Transverse colon (tissue), 4 donors: ENCODE data around the gene PGK1. TPM values are rescaled to one million over a fixed set of nuclear protein-coding genes. Genes with fewer than 3 reads are reported as not detected.
"Not testable (repeated sequence)": the region's sequence is repeated elsewhere in the genome, so short reads cannot be mapped to it uniquely, and the experiment has no call there.

ENCODE experiments used
- DNase-seq: peaks from one replicate; pipeline ENCODE4 v3.0.0-alpha.2; 2019
- H3K27ac ChIP-seq, 4 donors: fragments of 200-600 bp; sonication (generic); 2 replicates each; pipeline ENCODE4 v1.5.1; 2016 to 2018; ENCODE audit warnings: inconsistent platforms in 4 of 4
- H3K27me3 ChIP-seq: fragments of 200-600 bp; sonication (generic); 2 replicates; pipeline ENCODE4 v1.5.1; 2017; ENCODE audit warnings: inconsistent platforms
- H3K36me3 ChIP-seq, 4 donors: fragments of 200-600 bp; sonication (generic); 2 replicates each; pipeline ENCODE4 v1.5.1; 2017 to 2019; ENCODE audit warnings: inconsistent platforms in 4 of 4
- H3K4me1 ChIP-seq, 4 donors: fragments of 200-600 bp; sonication (generic); 2 replicates each; pipeline ENCODE4 v1.5.1; 2017 to 2020; ENCODE audit warnings: inconsistent platforms in 4 of 4
- H3K4me3 ChIP-seq, 4 donors: fragments of 200-600 bp; sonication (generic); 1 replicate in 1 of 4; 2 replicates in 3 of 4; pipeline versions ENCODE4 v1.5.1 to v1.6.1; 2017 to 2019; ENCODE audit warnings: inconsistent platforms in 4 of 4
- H3K9me3 ChIP-seq, 2 donors: fragments of 200-600 bp; sonication (generic); 2 replicates each; pipeline ENCODE4 v1.5.1; 2017 to 2019; ENCODE audit warnings: inconsistent platforms in 2 of 2
- EP300 ChIP-seq: sonication (generic); formaldehyde crosslinking; IDR thresholded peaks from one replicate; pipeline ENCODE4 v1.6.1; 2017; ENCODE audit warnings: antibody characterized with exemption, low read depth
- POLR2A ChIP-seq: fragments of 450-650 bp; IDR thresholded peaks from one replicate; pipeline ENCODE4 v1.6.1; 2016; ENCODE audit warnings: antibody characterized with exemption, mild to moderate bottlenecking, moderate library complexity
- POLR2AphosphoS5 ChIP-seq, 3 donors: sonication (generic); formaldehyde crosslinking; IDR thresholded peaks; one replicate each; pipeline ENCODE4 v1.6.1; 2016; ENCODE audit warnings: antibody characterized with exemption in 3 of 3
- WGBS, 2 donors: methylation state at CpG; one replicate each; pipeline ENCODE4 v1.1.5; 2018; ENCODE audit warnings: low coverage in 1 of 2; 5-methylcytosine and 5-hydroxymethylcytosine counted together
- in situ Hi-C, 4 donors: fragments of 200-750 bp; cut with MboI; loops; one replicate each; pipeline versions ENCODE4 v1.15.0 to v1.15.1; 2017; ENCODE audit warnings: low sequenced_read_pairs in 3 of 4, low pct_ligation_motif_present in 1 of 4, low pct_unique_long_range_greater_than_20kb in 1 of 4
- intact Hi-C: fragments of 100-400 bp; cut with DNase I; formaldehyde crosslinking; loops from one replicate; pipeline ENCODE4 v1.15.1; 2023; ENCODE audit warnings: low total_unique reads
- total RNA-seq, 4 donors: library from RNA; depleted of rRNA; stranded (reverse); fragments of >200 nt; gene quantifications; one replicate each; pipeline ENCODE4 v1.1.0, GENCODE V29; 2016
- TF ChIP-seq, protein P1 (sequence below), 5 experiments: fragments of 200-600 bp in 3 of 5; fragments of 450-650 bp in 2 of 5; sonication (generic) in 3 of 5; IDR thresholded peaks; 1 replicate in 2 of 5; 2 replicates in 3 of 5; pipeline ENCODE4 v1.5.1; 2016 to 2017; ENCODE audit warnings: antibody characterized with exemption in 5 of 5, inconsistent platforms in 3 of 5, mild to moderate bottlenecking in 2 of 5, moderate library complexity in 1 of 5

PGK1 gene
- total RNA-seq, 4 donors from 2014 or later = 35.6 to 207 (median 181) TPM

GRCh38 chrX:78071331-78071730 lies 32.7 kb upstream of the PGK1 start:
- TF ChIP-seq POLR2AphosphoS5 (IDR thresholded peaks at IDR 0.05) = no peak
- no peaks in the 10 kb centered on the region for H3K4me1 ChIP-seq
- no peak overlapping the region for H3K4me3 ChIP-seq
- no peaks in the 10 kb centered on the region for H3K27me3 ChIP-seq
- 73% methylated on average over 3 of the region's 3 CpGs; no CpG with 5 or more reads in 1 of the 2 donors for WGBS, 2 donors
- no peaks in the 10 kb centered on the region for H3K36me3 ChIP-seq
- in situ Hi-C loops = no loop called here
- no peak overlapping the region for H3K27ac ChIP-seq
- no peak for DNase-seq
- intact Hi-C loops = no loop called here
- H3K9me3 ChIP-seq = no peaks in the 10 kb centered on the region

GRCh38 chrX:78073147-78074077 lies 30.6 kb upstream of the PGK1 start:
- DNase-seq, H3K4me3 ChIP-seq, H3K4me1 ChIP-seq, in situ Hi-C loops, H3K27me3 ChIP-seq, intact Hi-C loops, H3K36me3 ChIP-seq, H3K9me3 ChIP-seq, H3K27ac ChIP-seq: not testable (repeated sequence)
- 86% methylated on average over 14 of the region's 14 CpGs; no CpG with 5 or more reads in 1 of the 2 donors for WGBS, 2 donors

DNA sequence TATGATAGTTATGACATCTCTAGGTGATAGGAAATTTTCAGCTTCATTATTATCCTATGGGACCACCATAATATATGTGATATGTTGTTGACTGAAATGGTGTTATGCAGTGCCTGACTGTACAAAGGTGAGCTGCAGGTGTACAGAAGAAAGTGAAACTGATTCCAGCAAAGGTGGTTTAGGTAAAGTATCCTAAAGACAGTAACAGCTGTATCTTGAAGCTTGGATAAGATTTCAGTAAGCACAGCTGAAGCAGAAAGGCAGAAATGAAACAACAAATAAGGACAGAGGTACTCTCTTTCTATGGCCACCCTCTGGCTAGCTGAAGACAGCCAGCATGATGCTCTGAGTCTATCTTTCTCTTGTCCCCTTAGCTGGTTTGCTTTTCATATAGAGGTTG lies 30.0 kb upstream of the PGK1 start:
- Histone ChIP-seq H3K4me1 (no peaks in the 10 kb centered on the region), H3K4me3 (no peak overlapping the region), H3K27me3 (no peaks in the 10 kb centered on the region), H3K27ac (no peak overlapping the region), H3K36me3 (no peaks in the 10 kb centered on the region), H3K9me3 (no peaks in the 10 kb centered on the region)
- TF ChIP-seq, protein P1, sequence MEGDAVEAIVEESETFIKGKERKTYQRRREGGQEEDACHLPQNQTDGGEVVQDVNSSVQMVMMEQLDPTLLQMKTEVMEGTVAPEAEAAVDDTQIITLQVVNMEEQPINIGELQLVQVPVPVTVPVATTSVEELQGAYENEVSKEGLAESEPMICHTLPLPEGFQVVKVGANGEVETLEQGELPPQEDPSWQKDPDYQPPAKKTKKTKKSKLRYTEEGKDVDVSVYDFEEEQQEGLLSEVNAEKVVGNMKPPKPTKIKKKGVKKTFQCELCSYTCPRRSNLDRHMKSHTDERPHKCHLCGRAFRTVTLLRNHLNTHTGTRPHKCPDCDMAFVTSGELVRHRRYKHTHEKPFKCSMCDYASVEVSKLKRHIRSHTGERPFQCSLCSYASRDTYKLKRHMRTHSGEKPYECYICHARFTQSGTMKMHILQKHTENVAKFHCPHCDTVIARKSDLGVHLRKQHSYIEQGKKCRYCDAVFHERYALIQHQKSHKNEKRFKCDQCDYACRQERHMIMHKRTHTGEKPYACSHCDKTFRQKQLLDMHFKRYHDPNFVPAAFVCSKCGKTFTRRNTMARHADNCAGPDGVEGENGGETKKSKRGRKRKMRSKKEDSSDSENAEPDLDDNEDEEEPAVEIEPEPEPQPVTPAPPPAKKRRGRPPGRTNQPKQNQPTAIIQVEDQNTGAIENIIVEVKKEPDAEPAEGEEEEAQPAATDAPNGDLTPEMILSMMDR (IDR thresholded peaks at IDR 0.05) = no peak
- no peak for TF ChIP-seq POLR2A
- no peak for DNase-seq
- intact Hi-C loops = no loop called here
- in situ Hi-C loops = no loop called here

GRCh38 chrX:78075787-78076389 lies 28.2 kb upstream of the PGK1 start:
- TF ChIP-seq POLR2A (no peak), EP300 (no peak), POLR2AphosphoS5 (IDR thresholded peaks at IDR 0.05) (no peak)
- TF ChIP-seq, protein P1 (IDR thresholded peaks at IDR 0.05) = no peak
- in situ Hi-C loops = no loop called here
- no peak for DNase-seq

DNA sequence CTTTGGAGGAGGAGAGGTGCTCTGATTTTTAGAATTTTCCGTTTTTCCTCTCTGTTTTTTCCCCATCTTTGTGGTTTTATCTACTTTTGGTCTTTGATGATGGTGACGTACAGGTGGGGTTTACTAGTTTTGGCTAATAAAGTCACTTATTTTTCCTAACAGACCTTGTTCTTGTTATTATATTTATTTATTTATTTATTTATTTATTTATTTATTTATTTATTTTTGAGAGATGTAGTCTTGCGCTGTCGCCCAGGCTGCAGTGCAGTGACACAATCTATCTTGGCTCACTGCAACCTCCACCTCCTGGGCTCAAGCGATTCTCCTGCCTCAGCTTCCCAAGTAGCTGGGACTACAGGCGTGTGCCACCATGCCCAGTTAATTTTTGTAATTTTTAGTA lies 22.6 kb upstream of the PGK1 start:
- H3K4me1 ChIP-seq, H3K27ac ChIP-seq, H3K9me3 ChIP-seq, intact Hi-C loops, H3K4me3 ChIP-seq, H3K27me3 ChIP-seq, DNase-seq, H3K36me3 ChIP-seq, in situ Hi-C loops: not testable (repeated sequence)
- WGBS, 2 donors = 89 to 100% methylated on average over 2 to 6 of the region's 6 CpGs

More at GRCh38 chrX:78075787-78076389, 28.2 kb upstream of the PGK1 start:
- Histone ChIP-seq H3K9me3 (no peaks in the 10 kb centered on the region), H3K36me3 (no peaks in the 10 kb centered on the region), H3K27ac (no peak overlapping the region), H3K4me1 (no peaks in the 10 kb centered on the region), H3K4me3 (no peak overlapping the region), H3K27me3 (no peaks in the 10 kb centered on the region)
- intact Hi-C loops = no loop called here
- 76 to 100% methylated on average over 1 to 5 of the region's 5 CpGs for WGBS, 2 donors
